A549 (cell line): ENCODE measurements around the gene ADAM12.

Source experiments
- CBX8 ChIP-seq: fragments of 200-600 bp; sonication (generic); IDR thresholded peaks from 2 replicates; pipeline ENCODE4 v1.6.1; 2016
- CTCF ChIP-seq: fragments of >200 bp; sonication (Bioruptor Twin); formaldehyde crosslinking; IDR thresholded peaks from 3 replicates; pipeline ENCODE4 v1.5.1; 2016
- KDM1A ChIP-seq: fragments of 200-600 bp; sonication (generic); IDR thresholded peaks from 2 replicates; pipeline ENCODE4 v1.6.1; 2016; ENCODE audit warnings: low read depth, mild to moderate bottlenecking
- MYC ChIP-seq: IDR thresholded peaks from 2 replicates; pipeline ENCODE4 v1.6.1; 2012; ENCODE audit warnings: mild to moderate bottlenecking, inconsistent platforms, low read length, improper control_type of control experiment, borderline replicate concordance
- POLR2A ChIP-seq: IDR thresholded peaks from 2 replicates; pipeline ENCODE4 v1.6.1; 2012; ENCODE audit warnings: mild to moderate bottlenecking, low read length
- RAD21 ChIP-seq, 2 experiments: fragments of >200 bp in 1 of 2; sonication (Bioruptor Twin) in 1 of 2; formaldehyde crosslinking in 1 of 2; IDR thresholded peaks in 1 of 2; conservative IDR thresholded peaks in 1 of 2; 2 replicates in 1 of 2; 3 replicates in 1 of 2; pipeline ENCODE4 v1.6.1; 2012 to 2018; ENCODE audit warnings: inconsistent platforms in 1 of 2
- RCOR1 ChIP-seq: fragments of 150-350 bp; IDR thresholded peaks from 2 replicates; pipeline ENCODE4 v1.6.1; 2014; ENCODE audit warnings: antibody characterized with exemption, low read length, low read depth
- ZFP36 ChIP-seq: fragments of 450-650 bp; IDR thresholded peaks from 2 replicates; pipeline ENCODE4 v1.6.1; 2014; ENCODE audit warnings: borderline replicate concordance; ENCODE audit not compliant: partially characterized antibody
- ZNF302 ChIP-seq: fragments of 250-450 bp; sonication (Bioruptor Pico); IDR thresholded peaks from 2 replicates; pipeline ENCODE4 v1.9.0; 2021; ENCODE audit warnings: inconsistent platforms, mild to moderate bottlenecking, moderate library complexity
- TF ChIP-seq, protein P1 (sequence below): IDR thresholded peaks from 2 replicates; pipeline ENCODE4 v1.6.1; 2012

- TF ChIP-seq, protein P1, sequence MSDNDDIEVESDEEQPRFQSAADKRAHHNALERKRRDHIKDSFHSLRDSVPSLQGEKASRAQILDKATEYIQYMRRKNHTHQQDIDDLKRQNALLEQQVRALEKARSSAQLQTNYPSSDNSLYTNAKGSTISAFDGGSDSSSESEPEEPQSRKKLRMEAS, result no peak
- TF ChIP-seq RAD21 (conservative IDR thresholded peaks at IDR 0.05 in 1 of 2, IDR thresholded peaks at IDR 0.05 in 1 of 2) (no peak), KDM1A (no peak), POLR2A (no peak), CBX8 (no peak), RCOR1 (no peak), ZNF302 (CRISPR knock-in tag) (no peak), CTCF (no peak), MYC (no peak), ZFP36 (no peak)
Observed at GRCh38 chr10:126218174-126218573, 170.1 kb downstream of the ADAM12 start.
